Right hindlimb (tissue), 1 donor: ENCODE measurements around the gene FANCC.
A peak's percentile ranks its signal among the peaks of the same experiment; 100 is the strongest.

Source experiments
- DNase-seq: peaks from one replicate; pipeline ENCODE4 v3.0.0-alpha.2; 2018

Gene FANCC

DNA sequence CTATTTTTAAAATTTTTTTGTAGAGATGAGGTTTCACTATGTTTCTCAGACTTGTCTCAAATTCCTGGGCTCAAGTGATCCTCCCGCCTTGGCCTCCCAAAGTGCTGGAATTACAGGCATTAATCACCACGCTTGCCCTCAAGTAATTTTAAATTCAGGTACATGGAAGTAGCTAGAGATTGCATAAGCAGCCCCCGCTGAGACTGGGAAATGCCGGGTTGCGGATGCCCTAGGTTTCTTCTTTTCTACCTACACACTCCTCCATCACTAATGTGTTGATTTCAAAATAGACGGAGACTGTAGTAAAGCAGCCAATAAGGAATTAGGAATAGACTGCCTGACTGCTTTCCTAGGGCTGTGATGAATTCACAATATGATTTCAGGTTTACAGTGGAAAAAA lies 202.4 kb downstream of the FANCC start:
- DNase-seq: no peak

DNA sequence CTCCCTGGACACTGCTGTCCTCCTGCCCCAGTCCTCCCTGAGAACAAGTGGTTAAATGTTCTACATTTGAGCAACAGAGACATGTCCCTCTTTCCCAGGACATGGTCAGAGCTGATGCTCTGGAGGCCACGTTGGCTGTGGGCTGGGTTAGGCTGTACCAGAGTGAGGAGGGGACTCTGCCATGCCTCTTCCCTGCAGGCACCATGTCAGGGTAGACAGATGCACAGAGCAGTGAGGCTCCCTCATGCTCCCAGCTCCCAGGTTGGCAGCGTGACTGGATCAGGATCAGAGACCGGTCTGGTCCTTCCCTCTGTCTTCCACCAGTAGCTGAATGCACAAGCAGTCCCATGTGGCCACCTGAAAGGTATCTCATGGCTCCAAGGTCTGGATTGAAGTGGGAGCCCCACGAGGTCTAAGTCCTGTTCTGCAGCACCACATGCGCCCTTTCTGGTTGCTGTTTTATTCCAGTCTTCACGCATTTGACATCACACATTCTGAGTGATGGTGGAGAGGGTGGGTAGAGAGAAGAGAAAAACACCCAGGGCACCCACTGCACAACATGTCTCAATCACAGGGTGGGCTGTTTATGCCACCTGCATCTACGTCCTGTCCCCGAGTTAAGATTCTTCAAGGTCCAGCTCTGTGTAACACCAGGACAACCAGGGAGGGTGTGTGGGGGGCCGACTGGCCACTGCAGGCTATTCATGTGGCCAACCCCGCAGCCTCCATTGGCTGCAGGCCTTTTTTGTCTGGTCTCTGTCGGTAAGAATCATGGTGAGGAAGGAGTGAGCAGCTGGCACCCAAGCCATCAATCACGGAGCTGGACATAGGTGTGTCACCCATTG lies 204.9 kb downstream of the FANCC start:
- no peak for DNase-seq

DNA sequence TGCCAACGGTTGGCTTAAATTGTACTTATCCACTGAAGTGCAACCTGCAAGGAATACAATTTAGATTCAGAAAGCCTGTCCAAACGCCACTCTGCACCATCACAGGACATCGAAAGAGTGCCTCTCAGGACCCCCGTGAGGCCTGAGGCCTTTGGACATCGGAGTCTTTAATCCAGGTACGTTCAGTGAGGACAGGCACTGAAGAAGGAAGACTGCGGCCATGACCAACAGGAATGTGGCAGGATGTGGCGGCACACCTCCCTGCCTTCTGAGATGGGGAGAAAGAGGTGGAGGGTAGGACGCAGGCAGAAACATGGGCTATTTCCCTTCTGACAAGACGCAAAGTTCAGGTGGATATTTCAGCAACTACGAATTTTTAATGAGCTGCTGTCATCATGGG lies 205.8 kb downstream of the FANCC start:
- no peak for DNase-seq

DNA sequence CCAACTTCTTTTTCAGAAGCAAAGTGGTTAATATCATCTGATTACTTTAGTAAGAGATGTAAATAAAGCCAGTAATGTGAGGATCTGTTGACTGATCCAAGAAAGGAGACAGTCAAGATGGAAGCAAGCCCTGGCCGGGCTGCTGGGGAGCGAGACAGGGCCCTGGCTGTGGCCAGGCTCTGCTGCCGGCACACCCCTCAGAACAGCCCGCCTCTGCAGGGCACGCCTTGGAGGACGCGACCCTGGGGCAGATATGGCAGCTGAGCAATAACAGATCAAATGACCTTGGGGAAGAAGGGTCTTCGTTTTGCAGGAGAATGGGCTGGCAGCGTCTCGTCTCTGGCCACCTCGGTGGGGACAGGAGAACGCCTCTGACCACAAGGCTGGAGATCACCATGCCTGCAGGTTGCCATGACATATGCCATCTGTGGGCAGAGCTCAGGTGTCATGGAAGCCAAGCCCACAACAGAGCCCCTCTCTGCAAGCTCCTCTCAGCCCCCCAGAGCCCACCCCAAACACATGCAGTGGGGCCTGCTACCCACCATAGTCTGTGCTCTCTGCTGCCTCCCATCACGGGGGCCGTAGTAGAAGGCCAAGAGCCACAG lies 206.5 kb downstream of the FANCC start:
- DNase-seq: peak; percentile 22

DNA sequence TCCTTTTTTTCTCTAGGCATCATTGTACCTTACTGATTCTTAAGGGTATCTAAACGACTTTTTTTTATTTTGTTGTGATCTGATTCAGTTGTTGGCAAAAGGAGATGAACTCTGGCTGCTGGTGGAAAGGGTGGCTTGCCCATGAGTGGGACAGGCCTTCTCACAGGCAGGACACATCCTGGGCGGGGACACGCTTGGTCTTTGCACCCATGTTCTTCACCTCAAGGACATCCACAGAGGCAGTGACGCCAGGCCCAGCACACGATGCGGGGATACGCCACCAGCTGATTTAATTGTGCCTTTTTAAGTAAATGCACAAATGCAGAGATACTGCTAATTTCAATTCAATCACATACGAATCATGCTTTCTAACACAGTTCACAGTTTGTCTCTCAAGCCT lies 208.1 kb downstream of the FANCC start:
- DNase-seq: no peak

DNA sequence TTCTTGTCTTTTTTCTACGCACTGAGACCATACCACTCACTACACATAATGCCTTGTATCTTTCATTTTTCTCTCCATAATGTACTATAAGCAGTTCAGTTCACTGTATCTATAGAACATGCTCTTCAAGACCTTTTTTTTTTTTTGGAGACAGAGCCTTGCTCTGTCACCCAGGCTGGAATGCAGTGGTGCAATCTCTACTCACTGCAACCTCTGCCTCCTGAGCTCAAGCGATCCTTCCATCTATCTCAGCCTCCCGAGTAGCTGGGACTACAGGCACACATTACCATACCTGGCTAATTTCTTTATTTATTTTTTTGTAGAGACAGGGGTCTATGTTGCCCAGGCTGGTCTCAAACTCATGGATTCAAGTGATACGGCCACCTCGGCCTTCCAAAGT lies 208.7 kb downstream of the FANCC start:
- DNase-seq: no peak

DNA sequence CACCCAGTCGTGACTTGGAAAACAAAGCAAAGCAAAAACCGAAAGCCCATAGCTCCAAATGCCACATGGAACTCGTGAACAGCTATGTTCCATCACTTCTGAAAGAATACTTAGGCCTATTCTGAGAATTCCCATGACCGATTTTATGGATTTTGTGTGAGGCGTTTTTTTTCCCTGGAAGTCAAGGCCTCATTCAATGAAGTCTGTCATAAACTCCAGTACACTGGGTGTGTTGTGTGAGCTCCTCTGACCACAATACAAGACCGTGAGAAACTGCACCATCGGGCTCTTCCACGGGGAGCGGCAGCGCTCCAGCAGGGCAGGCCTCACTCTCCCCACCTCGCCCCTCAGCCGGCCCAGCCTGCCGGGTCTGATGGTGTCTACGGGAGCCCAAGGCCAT lies 209.5 kb downstream of the FANCC start:
- DNase-seq: peak; percentile 67

DNA sequence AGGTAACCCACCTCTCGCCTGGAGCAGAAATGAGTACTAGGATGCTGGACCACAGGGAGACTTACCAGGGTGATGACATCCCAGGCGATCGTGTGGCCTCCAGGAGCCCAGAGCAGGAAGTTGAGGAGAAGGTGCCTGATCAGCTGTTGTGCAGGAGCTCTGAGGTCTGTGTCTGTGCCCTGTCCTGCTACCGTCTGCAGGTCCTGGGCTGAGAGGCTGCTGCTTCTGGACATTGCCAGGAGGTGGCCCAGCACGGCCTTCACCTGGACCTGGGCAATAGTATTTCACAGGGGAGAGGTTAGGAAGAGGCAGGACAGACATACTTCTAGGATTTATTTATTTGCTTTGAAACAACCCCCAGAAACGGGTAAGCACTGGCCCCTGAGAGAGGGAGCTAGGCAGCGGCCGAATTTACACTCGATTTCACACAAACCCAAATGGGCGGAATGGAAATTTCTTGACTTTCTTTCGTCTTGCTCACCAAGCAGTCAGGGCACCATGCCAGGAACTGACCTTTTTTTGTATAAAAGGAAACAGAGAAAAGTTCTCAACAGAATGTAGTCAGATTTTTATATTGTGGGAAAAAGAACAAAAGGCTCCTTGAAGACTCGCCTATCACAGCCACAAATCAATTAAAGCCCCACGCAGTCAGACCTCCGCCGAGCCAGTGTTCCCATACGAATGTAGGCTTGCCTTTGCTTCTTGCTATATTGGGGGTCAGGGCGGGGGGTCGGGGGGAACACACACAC lies 210.3 kb downstream of the FANCC start:
- no peak for DNase-seq

DNA sequence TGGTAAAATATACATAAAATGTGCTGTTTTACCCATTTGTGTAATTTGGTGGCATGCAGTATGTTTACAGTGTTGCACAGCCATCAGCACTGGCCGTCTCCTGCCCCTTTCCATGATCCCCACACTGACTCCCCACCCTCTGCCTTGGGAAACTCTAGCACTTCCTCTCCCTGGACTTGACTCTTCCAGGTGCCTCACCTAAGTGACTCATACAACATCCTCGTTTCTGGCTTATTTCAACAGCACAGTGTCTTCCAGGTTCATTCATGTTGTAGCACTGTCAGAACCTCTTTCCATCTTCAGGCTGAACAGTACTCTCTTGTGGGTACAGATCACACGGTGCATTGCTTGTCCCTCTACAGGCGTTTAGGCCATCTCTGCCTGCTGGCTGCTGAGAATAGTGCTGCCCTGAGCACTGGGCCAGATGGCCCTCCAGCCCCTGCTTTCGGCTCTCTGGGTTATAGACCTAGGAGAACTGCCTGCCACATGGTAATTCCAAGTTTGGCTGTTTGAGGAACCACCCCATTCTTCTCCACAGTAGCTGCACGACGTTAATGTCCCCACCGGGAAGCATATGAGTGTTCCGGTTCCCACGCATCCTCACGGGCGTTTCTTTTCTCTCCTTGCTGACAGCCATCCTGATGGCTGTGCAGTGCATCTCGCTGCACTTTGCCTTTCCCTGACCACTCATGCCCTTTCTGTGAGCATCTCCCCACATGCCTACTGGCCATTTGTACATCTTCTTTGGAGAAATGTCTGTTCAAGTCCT lies 211.8 kb downstream of the FANCC start:
- no peak for DNase-seq

DNA sequence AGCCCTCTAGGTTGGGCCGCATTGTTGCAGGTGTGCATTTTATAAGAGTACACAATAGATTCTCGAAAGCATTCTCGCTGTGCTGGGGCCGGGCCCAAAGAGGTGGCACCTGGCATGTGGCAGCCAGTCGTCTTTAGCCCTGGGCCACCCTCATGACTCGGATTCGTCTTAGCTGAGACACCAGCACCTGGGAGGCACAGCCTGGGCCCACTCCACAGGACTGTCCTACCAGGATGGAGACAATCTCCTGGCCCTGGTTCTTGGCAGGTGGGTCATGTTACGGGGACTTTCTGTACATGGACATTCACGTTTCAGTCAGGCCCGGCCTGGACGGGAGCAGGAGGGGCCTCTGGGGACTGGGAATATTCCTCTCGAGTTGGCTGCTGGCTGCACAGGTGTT lies 212.5 kb downstream of the FANCC start:
- DNase-seq: no peak

DNA sequence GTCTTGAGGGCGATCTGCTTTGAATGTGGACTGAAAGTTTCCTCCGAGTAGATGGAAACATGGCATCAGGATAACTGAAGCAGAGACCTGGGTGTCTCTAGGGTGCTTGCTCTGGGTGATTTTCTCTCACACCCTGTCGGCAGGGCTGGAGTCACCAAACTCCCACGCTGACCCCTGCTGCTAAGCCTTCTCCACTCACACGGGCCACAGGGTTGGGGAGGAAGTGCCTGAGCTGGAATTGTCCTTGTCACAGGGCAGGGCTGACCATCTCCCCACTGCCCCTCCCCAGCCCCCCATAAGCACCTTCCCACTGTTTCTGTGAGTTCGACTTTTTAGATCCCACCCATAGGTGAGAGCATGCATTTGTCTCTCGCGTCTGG lies 212.9 kb downstream of the FANCC start:
- no peak for DNase-seq

DNA sequence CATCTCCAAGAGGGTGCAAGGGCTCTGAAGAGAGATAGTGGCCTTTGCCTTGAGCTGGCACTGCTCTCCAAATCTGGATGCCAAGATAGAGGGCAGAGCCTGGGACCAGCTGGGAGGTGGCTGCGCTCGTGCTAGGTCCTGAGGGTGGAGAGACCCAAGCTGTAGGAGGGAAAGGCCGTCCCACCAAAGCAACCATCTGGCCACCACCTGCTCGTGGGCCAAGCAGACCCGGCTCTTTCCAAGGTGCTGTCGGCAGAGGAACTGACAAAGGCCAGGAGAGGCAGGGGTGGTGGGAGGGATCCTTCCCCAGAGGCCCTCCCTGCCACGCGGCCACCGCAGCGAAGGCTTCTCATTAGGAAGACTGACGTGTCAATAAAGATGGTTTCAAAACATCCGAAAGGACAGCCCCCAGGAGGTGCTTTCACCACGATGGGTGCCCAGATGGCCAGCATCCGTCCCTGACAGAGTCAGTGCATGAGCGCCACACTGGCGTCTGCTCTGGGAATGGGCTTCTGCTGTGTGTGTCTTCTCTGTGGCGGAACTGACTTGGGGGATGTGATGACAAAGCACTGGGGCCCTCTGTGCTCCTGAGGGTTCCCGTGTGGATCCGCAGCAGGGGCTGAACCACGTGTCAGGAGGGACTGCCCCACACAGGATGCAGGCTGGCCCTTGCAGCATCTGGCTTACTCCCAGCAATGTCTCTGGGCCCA lies 213.5 kb downstream of the FANCC start:
- no peak for DNase-seq

DNA sequence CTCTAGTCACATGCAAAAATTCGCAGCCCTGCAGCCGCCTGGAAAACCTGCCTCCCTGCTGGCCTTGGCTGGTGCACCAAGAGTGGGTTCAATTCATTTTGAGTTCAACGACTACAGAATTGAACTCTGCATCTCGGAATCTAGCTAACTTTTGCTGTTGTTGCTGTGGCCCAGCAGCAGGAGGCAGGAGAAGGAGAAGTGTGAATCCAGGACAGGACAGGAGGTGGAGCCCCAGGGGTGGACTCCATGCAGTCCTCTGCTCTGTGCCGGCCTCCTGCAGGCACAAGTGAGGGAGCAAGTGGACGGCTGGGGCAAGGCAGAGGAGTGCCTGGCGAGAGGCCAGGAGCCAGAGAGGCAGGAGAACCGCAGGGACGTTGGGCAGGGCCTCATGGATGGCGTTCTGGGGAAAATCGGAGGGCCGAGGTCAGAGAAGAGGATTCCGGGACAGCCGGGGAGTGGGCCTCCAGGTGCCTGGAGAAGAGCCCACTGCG lies 214.2 kb downstream of the FANCC start:
- DNase-seq: no peak

DNA sequence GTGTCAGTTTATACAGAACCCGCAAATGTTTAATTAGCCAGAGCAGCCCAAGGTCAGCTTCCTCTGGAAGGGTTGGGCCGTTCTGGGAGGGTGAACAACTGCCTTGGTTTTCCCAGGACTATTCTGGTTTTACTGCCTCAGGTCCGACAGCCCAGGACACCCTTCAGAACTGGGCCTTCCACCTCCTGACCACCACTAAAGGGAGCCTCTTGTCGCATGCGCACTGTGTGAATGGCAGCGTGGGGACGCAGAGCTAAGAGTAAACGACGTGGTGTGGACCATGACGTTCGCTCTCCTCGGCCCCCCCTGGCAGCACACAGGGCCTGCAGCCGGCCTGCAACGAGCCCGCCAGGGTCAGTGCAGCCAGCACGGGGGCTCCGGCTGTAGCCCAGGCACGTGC lies 214.9 kb downstream of the FANCC start:
- DNase-seq: no peak

DNA sequence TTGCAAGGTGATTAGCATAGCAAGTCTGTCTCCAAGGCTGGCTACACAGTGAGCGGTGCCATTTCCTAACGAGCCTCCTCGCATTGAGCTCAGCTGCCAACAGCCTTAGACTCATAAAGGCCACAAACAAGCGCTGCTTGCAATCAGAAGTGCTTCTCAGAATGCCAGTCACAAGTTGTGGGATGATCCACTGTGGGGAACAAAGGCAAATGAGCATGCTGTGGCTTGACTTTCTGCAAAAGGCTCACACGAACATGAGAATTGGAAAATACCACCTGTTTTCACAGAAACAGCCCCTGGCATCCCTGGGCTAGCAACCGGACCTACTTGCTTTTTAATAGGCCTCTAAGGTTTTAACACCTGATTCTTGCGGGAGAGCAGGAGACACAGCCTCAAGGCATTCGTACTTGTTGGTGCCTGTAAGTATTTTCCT lies 215.5 kb downstream of the FANCC start:
- no peak for DNase-seq

DNA sequence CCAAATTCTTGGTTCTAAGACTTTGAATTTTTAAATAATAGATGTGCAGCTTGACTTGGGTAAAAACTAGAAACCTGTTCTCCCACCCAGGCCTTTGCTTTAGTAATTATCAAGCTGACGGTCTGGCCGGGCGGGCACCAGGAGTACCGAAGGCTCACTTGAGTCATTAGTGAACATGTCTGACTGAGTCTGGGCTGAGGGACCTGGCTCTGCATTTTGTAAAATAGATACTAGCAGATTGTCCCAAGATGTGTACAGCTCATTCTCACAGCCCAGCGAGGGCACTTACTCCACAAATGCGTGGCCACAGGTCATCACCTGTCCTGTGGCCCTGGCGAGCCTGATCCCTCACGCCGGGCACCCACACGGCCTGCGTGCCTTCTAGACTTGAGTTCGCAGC lies 216.2 kb downstream of the FANCC start:
- DNase-seq: no peak

DNA sequence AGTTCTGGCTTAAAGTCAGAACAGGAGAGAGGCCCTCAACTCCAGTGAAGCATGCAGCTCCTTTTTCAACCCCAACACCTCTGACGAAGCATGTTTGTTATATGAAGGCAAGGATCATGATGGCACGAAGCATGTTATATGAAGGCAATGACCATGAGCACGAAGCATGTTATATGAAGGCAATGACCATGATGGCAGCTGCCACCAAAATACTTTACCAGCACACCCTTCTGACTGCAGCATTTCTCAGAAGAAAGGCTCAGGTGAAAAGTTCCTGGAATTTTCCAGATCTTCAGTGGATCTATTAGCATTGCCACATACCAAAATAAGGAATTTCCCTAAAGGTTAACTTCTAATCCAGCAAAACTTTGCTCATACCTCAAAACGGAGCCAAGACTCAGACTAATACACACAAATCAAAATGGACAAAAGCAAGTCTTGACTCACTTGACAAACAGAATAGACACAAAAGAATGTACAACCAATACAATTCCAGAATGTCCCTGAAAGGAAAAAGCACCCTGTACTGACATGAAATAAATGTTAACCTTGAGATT lies 217.4 kb downstream of the FANCC start:
- no peak for DNase-seq

DNA sequence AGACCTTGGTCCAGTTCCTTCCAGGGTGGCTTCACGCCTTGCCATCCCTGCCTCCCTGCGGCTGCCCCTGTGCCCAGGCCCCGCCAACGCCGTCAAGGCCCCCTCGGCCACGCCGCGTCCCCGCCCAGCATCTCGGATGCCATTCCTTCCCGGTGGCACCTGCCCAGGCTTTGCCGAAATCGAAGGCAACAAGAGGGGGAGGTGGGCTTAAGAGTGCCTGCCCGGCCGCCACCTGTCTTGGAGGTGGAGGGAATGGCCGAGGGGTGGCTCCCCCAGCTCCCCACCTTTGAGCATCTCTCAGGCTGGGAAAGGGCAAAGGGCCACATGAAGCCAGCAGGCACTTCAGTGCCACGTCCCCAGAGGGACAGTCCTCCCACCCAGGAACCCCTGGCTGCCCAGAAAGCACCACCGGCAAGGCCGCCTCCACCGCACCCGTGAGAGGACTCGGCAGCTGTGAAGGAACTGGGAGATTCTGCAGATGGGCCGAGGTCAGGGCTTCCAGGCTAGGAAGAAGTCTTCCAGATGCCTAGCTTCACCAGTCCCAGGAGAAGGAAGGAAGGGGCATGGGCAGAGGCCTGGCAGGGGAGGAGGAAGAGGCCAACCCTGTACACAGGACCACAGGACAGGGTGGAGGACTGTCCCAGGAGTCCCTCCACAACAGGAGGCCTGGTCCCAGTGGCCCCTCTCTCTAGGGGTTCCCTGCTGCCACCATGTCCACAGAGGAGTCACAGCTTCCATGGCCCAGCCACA lies 218.0 kb downstream of the FANCC start:
- no peak for DNase-seq

DNA sequence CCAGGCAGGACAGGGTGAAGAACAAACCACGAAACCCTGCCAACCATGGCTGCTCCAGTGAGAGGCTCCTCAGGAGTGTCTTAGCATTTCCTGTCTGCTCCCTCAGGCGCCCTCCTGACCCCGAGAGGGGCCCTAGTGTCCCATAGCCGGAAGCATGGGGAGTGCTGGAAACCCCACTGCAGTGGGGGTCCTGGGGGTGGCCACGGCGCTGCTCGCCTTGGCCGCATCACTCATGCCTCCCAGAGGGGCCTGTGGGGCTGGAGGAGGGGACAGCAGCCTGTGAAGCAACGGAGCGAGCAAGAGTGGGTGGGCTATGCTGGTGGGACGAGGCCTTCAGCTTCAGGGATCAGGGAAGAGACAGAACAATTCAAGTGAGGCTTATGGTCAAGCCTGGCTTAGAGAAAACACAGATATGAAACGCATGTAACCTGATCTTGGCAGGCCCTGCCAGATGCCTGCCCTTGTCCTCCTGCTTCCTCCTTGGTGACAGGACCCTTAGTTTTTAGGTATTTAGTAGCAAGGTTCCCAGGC lies 219.1 kb downstream of the FANCC start:
- no peak for DNase-seq

DNA sequence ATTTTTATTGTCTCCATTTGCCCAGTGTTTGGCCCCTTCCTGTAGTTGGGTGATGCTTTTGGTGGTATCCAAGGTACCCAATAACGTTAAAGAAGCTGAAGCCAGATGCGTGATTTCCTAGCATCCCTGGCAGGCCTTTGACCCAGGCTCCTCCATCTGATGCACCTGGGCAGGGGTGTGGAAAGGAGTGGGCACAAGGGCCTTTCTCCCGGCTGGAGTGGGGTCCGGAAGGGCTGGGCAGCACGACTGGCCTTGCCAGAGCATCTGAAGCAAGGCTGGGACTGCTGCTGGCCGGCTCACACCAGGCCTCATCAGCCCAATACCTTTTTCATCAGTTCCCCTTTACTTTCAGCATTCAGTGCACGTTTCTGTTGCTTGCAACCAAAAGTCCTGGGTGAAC lies 220.2 kb downstream of the FANCC start:
- no peak for DNase-seq

DNA sequence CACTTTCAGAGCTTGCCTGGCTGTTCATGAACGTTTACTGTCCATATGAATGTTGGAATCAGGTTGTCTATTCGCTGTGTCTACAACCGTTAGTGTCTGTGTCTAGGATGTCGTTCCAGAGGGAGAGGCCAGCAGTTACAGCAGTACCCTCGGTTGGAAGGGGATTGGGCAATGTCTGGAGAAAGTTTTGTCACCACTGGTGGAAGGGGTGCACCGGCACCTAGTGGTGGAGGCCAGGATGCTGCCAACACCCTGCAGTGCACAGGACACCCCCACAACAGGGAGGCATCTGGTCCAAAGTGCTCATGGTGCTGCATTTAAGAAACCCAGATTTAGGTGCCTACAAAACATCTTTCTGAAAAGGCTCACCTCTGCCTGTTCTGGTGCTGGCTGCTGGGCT lies 220.7 kb downstream of the FANCC start:
- no peak for DNase-seq
